ENCODE data around the gene PRPS2.

PRPS2 gene

GRCh38 chrX:12844319-12844718 lies 53.1 kb downstream of the PRPS2 start:
- no peak overlapping the region for H2AFZ ChIP-seq (ENCODE audit: low read depth, low read length)

GRCh38 chrX:12865359-12865758 lies 74.1 kb downstream of the PRPS2 start:
- no peaks in the 10 kb centered on the region for H3K36me3 ChIP-seq (ENCODE audit: insufficient read depth, low read length)
- H3K4me2 ChIP-seq (ENCODE audit: insufficient read depth, low read length) = no peak overlapping the region
- H3K27ac ChIP-seq (ENCODE audit: low read length) = no peak overlapping the region
- no peaks in the 10 kb centered on the region for H3K27me3 ChIP-seq (ENCODE audit: insufficient read depth, low read length, poor library complexity)
- H3K9me3 ChIP-seq (ENCODE audit: insufficient read depth, low read length, severe bottlenecking) = no peaks in the 10 kb centered on the region
- H3K9ac ChIP-seq (ENCODE audit: low read depth, low read length) = no peak overlapping the region
- DNase-seq = no peak
- TF ChIP-seq EZH2 (IDR thresholded peaks at IDR 0.05; ENCODE audit: borderline replicate concordance, low read depth, low read length, severe bottlenecking) = no peak
- no peak for TF ChIP-seq CTCF (IDR thresholded peaks at IDR 0.05; ENCODE audit: borderline replicate concordance, extremely low read depth, low read length, poor library complexity, severe bottlenecking)
- H4K20me1 ChIP-seq (ENCODE audit: insufficient read depth, low read length) = no peaks in the 10 kb centered on the region
- no peak for ATAC-seq (ENCODE audit: insufficient read depth, low read depth)
- no peaks in the 10 kb centered on the region for H3K4me1 ChIP-seq (ENCODE audit: insufficient read depth, low read length)
- H3K4me3 ChIP-seq (ENCODE audit: low read depth in 1 of 2, low read length in 2 of 2) = no peak overlapping the region
- no peaks in the 10 kb centered on the region for H3K79me2 ChIP-seq (ENCODE audit: insufficient read depth, low read length)
- H2AFZ ChIP-seq (ENCODE audit: low read depth, low read length) = no peak overlapping the region

More at GRCh38 chrX:12844319-12844718, 53.1 kb downstream of the PRPS2 start:
- Histone ChIP-seq H3K79me2 (ENCODE audit: insufficient read depth, low read length) (no peaks in the 10 kb centered on the region), H3K9ac (ENCODE audit: low read depth, low read length) (no peak overlapping the region), H3K4me3 (ENCODE audit: low read depth in 1 of 2, low read length in 2 of 2) (no peak overlapping the region), H3K36me3 (ENCODE audit: insufficient read depth, low read length) (no peaks in the 10 kb centered on the region), H3K9me3 (ENCODE audit: insufficient read depth, low read length, severe bottlenecking) (no peaks in the 10 kb centered on the region), H3K4me1 (ENCODE audit: insufficient read depth, low read length) (no peaks in the 10 kb centered on the region), H3K4me2 (ENCODE audit: insufficient read depth, low read length) (no peak overlapping the region), H3K27ac (ENCODE audit: low read length) (no peak overlapping the region), H4K20me1 (ENCODE audit: insufficient read depth, low read length) (no peaks in the 10 kb centered on the region), H3K27me3 (ENCODE audit: insufficient read depth, low read length, poor library complexity) (no peaks in the 10 kb centered on the region)
- TF ChIP-seq CTCF (IDR thresholded peaks at IDR 0.05; ENCODE audit: borderline replicate concordance, extremely low read depth, low read length, poor library complexity, severe bottlenecking) (no peak), EZH2 (IDR thresholded peaks at IDR 0.05; ENCODE audit: borderline replicate concordance, low read depth, low read length, severe bottlenecking) (no peak)
- no peak for DNase-seq
- no peak for ATAC-seq (ENCODE audit: insufficient read depth, low read depth)

GRCh38 chrX:12866451-12867377 lies 75.5 kb downstream of the PRPS2 start, which contains the start of gene TLR7:
Gene TLR7 (plus strand): TSS chrX:12867072. CDS start chrX:12867579, 507 bp downstream.
- Histone ChIP-seq H3K9me3 (ENCODE audit: insufficient read depth, low read length, severe bottlenecking) (no peaks in the 10 kb centered on the region), H2AFZ (ENCODE audit: low read depth, low read length) (no peak within 1 kb of the TSS), H3K9ac (ENCODE audit: low read depth, low read length) (no peak within 1 kb of the TSS), H4K20me1 (ENCODE audit: insufficient read depth, low read length) (no peaks in the 10 kb centered on the region), H3K4me2 (ENCODE audit: insufficient read depth, low read length) (no peak within 1 kb of the TSS), H3K4me3 (ENCODE audit: low read depth in 1 of 2, low read length in 2 of 2) (no peak within 1 kb of the TSS), H3K79me2 (ENCODE audit: insufficient read depth, low read length) (no peaks in the 10 kb centered on the region), H3K4me1 (ENCODE audit: insufficient read depth, low read length) (no peaks in the 10 kb centered on the region), H3K27me3 (ENCODE audit: insufficient read depth, low read length, poor library complexity) (no peaks in the 10 kb centered on the region), H3K27ac (ENCODE audit: low read length) (no peak within 1 kb of the TSS), H3K36me3 (ENCODE audit: insufficient read depth, low read length) (no peaks in the 10 kb centered on the region)
- peak; percentile 13 for DNase-seq
- no peak for ATAC-seq (ENCODE audit: insufficient read depth, low read depth)
- no peak for TF ChIP-seq CTCF (IDR thresholded peaks at IDR 0.05; ENCODE audit: borderline replicate concordance, extremely low read depth, low read length, poor library complexity, severe bottlenecking)
- no peak for TF ChIP-seq EZH2 (IDR thresholded peaks at IDR 0.05; ENCODE audit: borderline replicate concordance, low read depth, low read length, severe bottlenecking)

Data from DND-41 (cell line).